HG03060 (cell line): Measurements from ENCODE around the gene GHRHR.

Experiments used
- ATAC-seq: cut with Tn5 transposase; IDR thresholded peaks from one replicate; pipeline ENCODE4 v1.9.1; 2021; ENCODE audit warnings: low read depth, moderate number of reproducible peaks; ENCODE audit not compliant: unreplicated experiment

GHRHR gene

DNA sequence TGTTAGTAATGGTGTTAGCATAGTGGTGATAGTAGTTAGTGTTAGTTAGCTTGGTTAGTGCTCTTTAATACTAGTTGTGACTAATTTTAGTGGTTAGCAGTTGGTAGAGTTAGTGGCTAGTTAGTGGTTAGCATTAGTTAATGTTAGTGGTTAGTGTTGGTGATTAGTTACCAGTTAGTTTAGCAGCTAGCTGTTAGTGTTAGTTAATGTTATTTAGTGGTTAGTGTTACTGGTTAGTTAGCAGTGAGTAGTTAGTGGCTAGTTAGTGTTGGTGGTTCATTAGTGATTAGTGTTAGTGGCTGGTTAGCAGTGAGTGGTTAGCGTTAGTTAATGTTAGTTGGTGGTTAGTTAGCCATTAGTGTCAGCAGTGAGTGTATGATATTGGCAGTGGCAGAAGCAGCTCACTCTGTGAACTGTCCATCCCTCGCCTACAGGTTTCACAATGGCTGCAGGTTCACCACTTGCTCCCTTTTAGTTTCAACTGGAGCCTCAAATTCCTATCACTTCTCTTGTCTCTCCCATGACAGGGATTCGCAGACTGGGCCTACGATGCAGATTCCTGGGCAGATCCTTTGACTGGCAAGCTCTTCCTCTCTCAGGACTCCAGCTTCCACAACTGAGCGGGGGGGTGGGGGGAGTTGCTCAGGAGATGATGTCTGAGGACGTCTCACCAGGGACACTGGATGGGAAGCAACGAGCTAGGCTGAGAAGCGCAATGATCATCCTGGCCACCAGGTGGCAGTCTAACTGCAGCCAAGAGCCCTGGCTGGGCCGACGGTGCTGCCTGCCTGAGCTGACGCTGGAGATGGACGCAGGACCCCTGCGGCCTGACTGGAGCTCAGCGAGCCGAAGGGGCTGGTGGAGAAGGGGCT, 19.5 kb downstream of the GHRHR start:
- peak; percentile 66 for ATAC-seq

DNA sequence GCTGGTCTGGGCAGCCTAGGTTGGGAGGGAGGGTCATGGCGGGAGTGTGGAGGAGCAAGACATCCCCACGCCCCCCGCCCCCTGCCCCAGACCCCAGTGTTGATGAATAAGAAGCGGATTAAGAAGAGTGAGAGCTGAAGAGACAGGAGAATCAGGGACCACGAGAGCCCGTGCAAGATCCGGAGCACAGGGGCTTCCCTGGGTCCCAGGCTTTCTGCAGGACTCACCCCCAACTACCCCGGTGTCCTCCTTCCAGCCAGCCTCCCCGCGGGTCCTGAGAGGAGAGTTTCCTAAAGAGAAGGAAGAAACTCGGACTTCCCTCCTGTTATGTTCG, 20.1 kb downstream of the GHRHR start:
- ATAC-seq, result no peak

- ATAC-seq, result no peak
Measured at GRCh38 chr7:30984359-30985107, 20.8 kb downstream of the GHRHR start.

- ATAC-seq, result no peak
Measured at GRCh38 chr7:30985756-30986155, 22.0 kb downstream of the GHRHR start.

DNA sequence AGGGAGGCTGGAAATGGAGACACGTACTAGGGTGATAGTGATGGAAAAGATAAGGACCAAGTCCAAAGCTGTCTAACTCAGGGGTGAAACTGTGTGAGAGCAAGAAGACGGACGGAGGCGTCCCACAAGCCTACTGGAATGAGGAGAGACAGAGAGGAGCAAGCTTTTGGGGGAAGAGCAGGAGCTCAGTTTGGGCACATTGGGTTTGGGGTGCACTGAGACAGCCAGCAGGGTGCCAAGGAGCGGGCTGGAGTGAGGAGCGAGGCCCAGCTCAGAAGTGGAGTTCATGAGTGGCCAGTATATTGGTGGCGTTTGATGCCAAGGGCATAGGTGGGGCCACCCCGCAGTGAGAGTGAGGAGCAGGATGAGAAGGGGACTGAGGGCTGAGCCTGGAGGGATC, 22.6 kb downstream of the GHRHR start:
- ATAC-seq, result no peak

DNA sequence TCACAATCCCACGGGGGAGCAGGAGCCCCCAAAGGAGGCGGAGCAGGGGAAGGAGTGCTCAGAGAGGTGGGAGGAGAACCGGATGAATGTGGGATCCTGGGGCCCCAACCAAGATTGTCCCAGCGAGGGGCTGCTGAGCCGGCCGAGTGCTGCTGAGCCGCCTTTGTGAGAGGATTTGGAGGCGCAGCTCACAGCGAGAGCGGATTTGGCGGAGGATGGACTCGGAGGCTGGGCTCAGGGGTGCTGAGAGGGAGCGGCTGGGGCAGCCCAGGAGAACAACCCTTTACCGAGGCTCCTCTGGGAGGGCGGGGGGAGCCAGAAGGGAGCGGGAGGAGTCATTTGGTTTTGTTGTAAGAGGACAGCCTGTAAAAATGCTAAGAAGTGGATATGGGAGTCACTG, 23.0 kb downstream of the GHRHR start:
- ATAC-seq, result no peak

DNA sequence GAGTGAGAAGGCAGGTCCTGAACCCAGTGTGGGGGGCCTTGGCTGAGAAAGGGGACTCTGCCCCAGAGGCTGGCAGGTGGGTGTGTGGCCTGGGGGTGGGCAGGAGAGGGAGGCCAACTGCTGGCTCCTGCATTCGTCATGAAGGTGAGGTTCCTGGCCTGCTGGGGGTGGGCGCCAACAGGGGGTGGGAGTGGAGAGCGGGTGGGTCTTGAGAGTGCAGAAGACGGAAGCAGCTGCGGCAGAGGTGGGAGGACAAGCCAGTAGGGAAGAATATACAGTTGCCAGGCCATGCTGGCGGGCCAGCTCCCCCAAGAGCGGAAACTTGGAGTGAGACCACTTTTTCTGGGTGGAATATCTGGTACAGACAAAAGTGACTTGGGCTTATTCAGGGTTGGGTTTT, 23.4 kb downstream of the GHRHR start:
- ATAC-seq, result no peak

GRCh38 chr7:30987936-30988335, 24.2 kb downstream of the GHRHR start:
- ATAC-seq, result no peak

GRCh38 chr7:30988351-30989005, 24.7 kb downstream of the GHRHR start:
- ATAC-seq, result no peak

DNA sequence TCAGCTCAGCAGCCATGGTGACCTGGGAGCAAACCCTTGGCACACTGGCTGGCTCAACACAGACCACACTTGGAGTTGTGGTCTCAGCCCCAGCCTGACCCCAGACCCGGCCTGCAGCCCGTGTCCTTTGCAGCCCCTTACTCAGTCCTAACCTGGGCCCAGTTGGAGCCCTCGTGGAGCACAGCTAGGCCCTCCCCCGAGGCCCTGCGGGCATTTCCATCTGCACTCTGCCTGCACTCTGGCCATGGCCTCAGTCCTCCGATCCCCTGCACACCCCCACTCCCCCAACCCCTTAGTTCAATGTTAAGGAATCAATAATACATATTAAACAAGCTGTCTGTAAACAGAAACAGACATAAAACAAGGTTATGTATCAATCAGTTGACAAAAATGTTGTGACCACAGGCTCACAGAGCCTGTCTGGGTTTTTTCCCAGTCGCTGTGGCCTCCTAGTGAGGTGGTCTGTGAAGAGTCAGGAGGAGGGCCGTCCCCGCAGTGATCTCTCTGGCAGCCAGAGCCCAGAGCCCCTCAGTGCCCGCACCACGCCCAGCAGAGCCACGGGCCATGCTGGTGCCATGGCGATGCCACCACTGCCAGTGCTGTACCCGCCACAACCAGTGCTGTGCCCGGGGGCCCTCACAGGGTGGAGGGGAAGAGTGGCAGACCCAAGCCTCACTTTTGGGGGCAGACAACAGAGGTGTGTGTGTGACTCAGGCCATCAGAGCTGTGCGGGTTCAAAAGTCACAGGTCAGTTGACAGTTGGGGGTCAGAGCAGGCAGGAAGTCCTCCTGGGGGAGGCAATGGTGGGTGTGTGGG, 25.5 kb downstream of the GHRHR start:
- ATAC-seq, result no peak

- no peak for ATAC-seq
Measured at GRCh38 chr7:30989824-30990672, 26.3 kb downstream of the GHRHR start.

DNA sequence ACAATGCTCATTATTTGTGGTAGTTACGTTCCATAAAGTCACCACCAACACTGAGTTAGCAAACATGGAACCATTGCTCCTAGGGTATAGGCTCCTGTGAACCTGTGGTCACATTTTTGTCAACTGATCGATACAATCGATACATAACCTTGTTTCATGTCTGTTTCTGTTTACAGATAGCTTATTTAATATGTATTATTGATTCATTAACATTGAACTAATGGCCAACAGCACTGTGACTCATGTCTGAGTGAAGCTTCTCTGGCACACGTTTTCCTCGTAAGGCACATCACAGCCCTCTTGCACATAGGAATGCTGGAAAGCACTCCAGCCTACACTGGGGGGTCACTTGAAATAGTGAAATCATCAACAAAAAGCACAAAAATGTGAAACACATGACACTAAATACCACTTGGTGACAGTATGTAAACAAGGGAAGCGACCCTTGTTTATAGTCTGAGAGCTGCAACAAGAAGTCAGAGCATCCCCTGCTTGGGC, 27.0 kb downstream of the GHRHR start:
- no peak for ATAC-seq

DNA sequence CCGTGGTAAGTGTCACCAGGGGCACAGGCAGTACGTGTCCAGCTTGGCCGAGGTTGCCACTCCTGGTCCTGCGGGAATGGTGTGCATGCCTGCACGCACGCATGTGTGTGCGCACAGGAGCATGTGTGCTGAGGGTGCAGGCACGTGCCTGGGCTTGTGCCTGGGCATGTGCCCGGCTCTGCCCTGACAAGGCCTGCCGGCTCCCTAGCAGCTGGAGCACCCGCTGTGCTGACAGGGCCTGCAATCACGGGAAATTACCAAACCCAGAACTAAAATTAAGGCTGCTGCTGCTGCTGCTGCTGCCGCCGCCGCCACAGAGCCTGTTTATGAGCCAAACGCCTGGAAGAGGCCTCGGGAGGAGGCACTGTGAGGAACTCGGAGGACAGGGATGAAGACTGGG, 28.7 kb downstream of the GHRHR start:
- no peak for ATAC-seq

- no peak for ATAC-seq
Measured at GRCh38 chr7:30994206-30995100, 30.7 kb downstream of the GHRHR start.

- no peak for ATAC-seq
Measured at GRCh38 chr7:30995536-30995935, 31.8 kb downstream of the GHRHR start.

DNA sequence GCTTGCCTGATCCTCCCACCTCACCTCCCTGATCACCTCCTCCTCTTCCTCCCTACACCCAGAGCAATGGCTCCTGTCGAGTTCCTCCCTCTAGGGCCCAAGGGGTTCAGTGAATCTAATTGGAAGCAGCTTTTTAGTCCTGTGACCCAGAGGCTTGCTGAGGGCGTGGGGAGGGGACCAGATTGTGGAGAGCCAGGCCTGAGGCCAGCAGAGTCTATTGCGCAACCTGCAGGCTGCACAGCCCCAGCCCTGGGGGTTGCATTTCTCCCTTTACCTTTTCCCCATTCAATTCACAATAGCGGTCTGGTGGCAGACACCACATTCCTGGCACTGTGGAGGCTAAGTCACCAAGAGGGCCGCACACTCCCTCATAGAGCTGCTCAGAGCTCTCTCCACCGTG, 32.5 kb downstream of the GHRHR start:
- ATAC-seq, result no peak

DNA sequence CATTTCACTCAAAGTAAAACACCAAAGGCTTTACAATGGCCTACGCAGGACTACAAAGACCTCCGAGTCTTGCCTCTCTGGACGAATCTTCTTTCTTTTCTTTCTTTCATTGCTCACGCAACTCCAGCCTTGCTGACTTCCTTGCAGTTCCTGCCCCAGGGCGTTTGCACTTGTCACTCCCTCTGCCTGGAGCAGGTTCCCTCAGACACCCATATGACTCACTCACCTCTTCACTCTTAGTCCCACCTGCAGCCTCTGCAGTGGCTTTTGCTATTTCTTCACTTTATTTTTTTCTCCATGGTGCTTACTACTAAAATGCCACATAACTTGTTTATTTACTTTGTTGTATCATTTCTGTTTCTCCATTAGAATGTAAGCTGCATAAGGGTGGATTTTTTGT, 33.1 kb downstream of the GHRHR start:
- ATAC-seq, result no peak

DNA sequence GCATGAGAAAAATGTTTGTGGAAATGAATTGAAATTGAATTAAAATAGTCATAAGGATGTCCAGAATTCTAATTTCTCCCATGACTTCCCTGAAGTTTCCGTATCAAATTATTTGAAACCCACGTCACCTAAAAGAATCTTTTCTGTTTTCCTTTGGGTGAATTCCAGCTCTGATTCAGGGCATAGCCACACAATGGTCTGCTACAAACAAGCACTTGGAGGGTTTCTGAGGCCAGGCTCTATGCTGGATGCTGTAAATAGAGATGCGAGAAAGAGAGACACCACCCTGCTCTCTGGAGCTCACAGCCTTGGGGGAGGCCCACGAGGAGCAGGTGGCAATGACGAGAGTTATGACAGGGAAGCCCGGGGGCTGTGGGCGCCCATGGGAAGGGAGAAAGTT, 33.6 kb downstream of the GHRHR start:
- ATAC-seq, result no peak

DNA sequence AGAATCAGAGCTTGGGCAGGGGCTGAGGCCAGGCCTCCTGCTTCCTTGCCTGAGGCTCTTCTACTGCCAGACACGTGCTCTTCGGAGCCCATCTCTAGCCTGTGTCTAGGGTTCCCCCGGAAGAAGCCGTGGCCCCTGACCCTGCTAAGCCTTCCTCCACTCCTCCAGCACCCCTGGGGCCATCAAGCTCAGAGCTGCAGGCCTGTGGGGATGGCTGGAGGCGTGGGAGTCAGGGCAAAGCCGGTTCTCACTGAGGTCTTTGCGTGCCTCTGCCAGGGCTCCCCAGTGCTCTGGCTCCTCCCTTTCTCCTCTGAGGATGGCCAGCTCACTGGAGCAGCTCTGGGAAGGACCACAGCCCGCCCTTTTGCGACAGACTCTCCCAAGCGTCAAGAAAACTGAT, 34.4 kb downstream of the GHRHR start:
- ATAC-seq, result no peak
